Bronchial epithelial cell (primary cell): ENCODE measurements around the gene SEC14L3. TPM values are rescaled to one million over a fixed set of nuclear protein-coding genes. Genes with fewer than 3 reads are reported as not detected.

Source experiments
- DNase-seq: peaks from one replicate; pipeline ENCODE4 v3.0.0-alpha.2; 2010; ENCODE audit warnings: low read depth
- FAIRE-seq: peaks from 2 replicates; lab custom pipeline; 2011; peaks lifted over from hg19 to GRCh38; lab: Jason Lieb, UNC
- H3K27me3 ChIP-seq: 2 replicates; pipeline ENCODE4 v1.5.1; 2011; ENCODE audit warnings: low read length; ENCODE audit not compliant: control insufficient read depth, insufficient read depth
- H3K36me3 ChIP-seq: 2 replicates; pipeline ENCODE4 v1.5.1; 2011; ENCODE audit warnings: low read length; ENCODE audit not compliant: control insufficient read depth, insufficient read depth
- H3K4me3 ChIP-seq: 2 replicates; pipeline ENCODE4 v1.5.1; 2011; ENCODE audit warnings: mild to moderate bottlenecking, low read depth, low read length, control low read depth
- CTCF ChIP-seq: IDR thresholded peaks from 2 replicates; pipeline ENCODE4 v1.5.1; 2011; ENCODE audit warnings: mild to moderate bottlenecking, moderate library complexity, low read length, control low read depth, inconsistent platforms; ENCODE audit not compliant: insufficient read depth, severe bottlenecking
- total RNA-seq: library from RNA; depleted of rRNA; stranded (reverse); fragments of >200 nt; gene quantifications from 2 replicates; pipeline ENCODE4 v1.2.1, GENCODE V29; 2014

The SEC14L3 gene
- total RNA-seq, 1 donor from 2014 or later, result not detected

- no peak overlapping the region for H3K4me3 ChIP-seq
- no peak for FAIRE-seq
- H3K36me3 ChIP-seq, result no peaks in the 10 kb centered on the region
- TF ChIP-seq CTCF, result no peak
- no peak for DNase-seq
- H3K27me3 ChIP-seq, result no peaks in the 10 kb centered on the region
These were observed 31.7 kb upstream of the SEC14L3 start for GRCh38 chr22:30503551-30503950.

- no peak for TF ChIP-seq CTCF
- FAIRE-seq, result peak; percentile 64
- no peak for DNase-seq
- no peaks in the 10 kb centered on the region for H3K27me3 ChIP-seq
- no peak overlapping the region for H3K4me3 ChIP-seq
- no peaks in the 10 kb centered on the region for H3K36me3 ChIP-seq
These were observed 31.1 kb upstream of the SEC14L3 start for GRCh38 chr22:30502911-30503310.

GRCh38 chr22:30502153-30502552, 30.3 kb upstream of the SEC14L3 start:
- Histone ChIP-seq H3K4me3 (no peak overlapping the region), H3K27me3 (no peaks in the 10 kb centered on the region), H3K36me3 (no peaks in the 10 kb centered on the region)
- FAIRE-seq, result no peak
- TF ChIP-seq CTCF, result no peak
- no peak for DNase-seq

- no peak for TF ChIP-seq CTCF
- no peak for DNase-seq
- Histone ChIP-seq H3K27me3 (no peaks in the 10 kb centered on the region), H3K4me3 (no peak overlapping the region), H3K36me3 (no peaks in the 10 kb centered on the region)
- no peak for FAIRE-seq
These were observed 28.8 kb upstream of the SEC14L3 start for GRCh38 chr22:30500628-30501027.

- DNase-seq (no peak), FAIRE-seq (no peak)
- Histone ChIP-seq H3K4me3 (no peak overlapping the region), H3K36me3 (no peaks in the 10 kb centered on the region), H3K27me3 (no peaks in the 10 kb centered on the region)
- no peak for TF ChIP-seq CTCF
These were observed 25.8 kb upstream of the SEC14L3 start for GRCh38 chr22:30497466-30498150.
